ENCODE data around the gene TIRAP.

Gene TIRAP

GRCh38 chr11:126318574-126319373 lies 35.9 kb downstream of the TIRAP start:
- no peak for DNase-seq (ENCODE audit: extremely low read depth in 1 of 2, low read depth in 1 of 2)

GRCh38 chr11:126319374-126319740 lies 36.5 kb downstream of the TIRAP start:
- no peak for DNase-seq (ENCODE audit: extremely low read depth in 1 of 2, low read depth in 1 of 2)

GRCh38 chr11:126322996-126323395 lies 40.1 kb downstream of the TIRAP start:
- DNase-seq (ENCODE audit: extremely low read depth in 1 of 2, low read depth in 1 of 2) = no peak

GRCh38 chr11:126327281-126328000 lies 44.5 kb downstream of the TIRAP start:
- no peak for DNase-seq (ENCODE audit: extremely low read depth in 1 of 2, low read depth in 1 of 2)

- DNase-seq (ENCODE audit: extremely low read depth in 1 of 2, low read depth in 1 of 2) = no peak
These were observed 45.1 kb downstream of the TIRAP start for GRCh38 chr11:126328001-126328390.

- no peak for DNase-seq (ENCODE audit: extremely low read depth in 1 of 2, low read depth in 1 of 2)
These were observed 45.6 kb downstream of the TIRAP start for GRCh38 chr11:126328444-126328843.

- no peak for DNase-seq (ENCODE audit: extremely low read depth in 1 of 2, low read depth in 1 of 2)
These were observed 46.2 kb downstream of the TIRAP start for GRCh38 chr11:126328938-126329643.

GRCh38 chr11:126329644-126330211 lies 46.8 kb downstream of the TIRAP start:
- no peak for DNase-seq (ENCODE audit: extremely low read depth in 1 of 2, low read depth in 1 of 2)

- DNase-seq (ENCODE audit: extremely low read depth in 1 of 2, low read depth in 1 of 2) = no peak
These were observed 48.4 kb downstream of the TIRAP start for GRCh38 chr11:126331286-126331685.

GRCh38 chr11:126332221-126332711 lies 49.4 kb downstream of the TIRAP start:
- no peak for DNase-seq (ENCODE audit: extremely low read depth in 1 of 2, low read depth in 1 of 2)

- DNase-seq (ENCODE audit: extremely low read depth in 1 of 2, low read depth in 1 of 2) = no peak
These were observed 50.2 kb downstream of the TIRAP start for GRCh38 chr11:126333142-126333541.

- no peak for DNase-seq (ENCODE audit: extremely low read depth in 1 of 2, low read depth in 1 of 2)
These were observed 52.0 kb downstream of the TIRAP start for GRCh38 chr11:126334659-126335462.

- no peak for DNase-seq (ENCODE audit: extremely low read depth in 1 of 2, low read depth in 1 of 2)
These were observed 52.5 kb downstream of the TIRAP start for GRCh38 chr11:126335463-126335760.

- no peak for DNase-seq (ENCODE audit: extremely low read depth in 1 of 2, low read depth in 1 of 2)
These were observed 53.2 kb downstream of the TIRAP start for GRCh38 chr11:126336138-126336541.

- no peak for DNase-seq (ENCODE audit: extremely low read depth in 1 of 2, low read depth in 1 of 2)
These were observed 53.8 kb downstream of the TIRAP start for GRCh38 chr11:126336671-126337101.

- no peak for DNase-seq (ENCODE audit: extremely low read depth in 1 of 2, low read depth in 1 of 2)
These were observed 54.2 kb downstream of the TIRAP start for GRCh38 chr11:126337126-126337473.

GRCh38 chr11:126337474-126338241 lies 54.8 kb downstream of the TIRAP start:
- DNase-seq (ENCODE audit: extremely low read depth in 1 of 2, low read depth in 1 of 2) = no peak

- DNase-seq (ENCODE audit: extremely low read depth in 1 of 2, low read depth in 1 of 2) = no peak
These were observed 55.6 kb downstream of the TIRAP start for GRCh38 chr11:126338346-126339055.

Data from activated CD8-positive, alpha-beta memory T cell treated with anti-CD3 and anti-CD28 coated beads for 1 hour (primary cell).